GM12865 (cell line): ENCODE data around the gene C16orf54.
A peak's percentile ranks its signal among the peaks of the same experiment; 100 is the strongest.

Experiments used
- DNase-seq: peaks from one replicate; pipeline ENCODE4 v3.0.0; 2010; ENCODE audit warnings: low read depth
- H3K4me3 ChIP-seq: 2 replicates; pipeline ENCODE4 v1.5.1; 2011; ENCODE audit warnings: mild to moderate bottlenecking, low read depth, low read length, control low read depth
- CTCF ChIP-seq: IDR thresholded peaks from 2 replicates; pipeline ENCODE4 v1.5.1; 2011; ENCODE audit warnings: low read length, control low read depth, low read depth, inconsistent platforms; ENCODE audit not compliant: insufficient read depth; ENCODE audit errors: missing control alignments

Gene C16orf54

GRCh38 chr16:29720703-29721102 lies 25.1 kb downstream of the C16orf54 start:
- no peak overlapping the region for H3K4me3 ChIP-seq
- TF ChIP-seq CTCF, result no peak
- no peak for DNase-seq

- TF ChIP-seq CTCF, result no peak
- no peak overlapping the region for H3K4me3 ChIP-seq
- DNase-seq, result no peak
These were observed 26.7 kb downstream of the C16orf54 start for GRCh38 chr16:29719063-29719462.

- no peak overlapping the region for H3K4me3 ChIP-seq
- TF ChIP-seq CTCF, result no peak
- DNase-seq, result no peak
These were observed 28.7 kb downstream of the C16orf54 start for GRCh38 chr16:29717113-29717512.

- TF ChIP-seq CTCF, result no peak
- no peak for DNase-seq
- H3K4me3 ChIP-seq, result no peak overlapping the region
These were observed 30.8 kb downstream of the C16orf54 start for GRCh38 chr16:29714972-29715371.

GRCh38 chr16:29714396-29714795 lies 31.4 kb downstream of the C16orf54 start:
- H3K4me3 ChIP-seq, result no peak overlapping the region
- peak; percentile 62 for DNase-seq
- no peak for TF ChIP-seq CTCF

GRCh38 chr16:29712809-29713208 lies 33.0 kb downstream of the C16orf54 start:
- DNase-seq, result no peak
- no peak for TF ChIP-seq CTCF
- H3K4me3 ChIP-seq, result no peak overlapping the region
